Liver (tissue), 3 donors: ENCODE measurements around the gene LY6G6F.

Experiments
- GABPA ChIP-seq, 2 donors: IDR thresholded peaks in 1 of 2; conservative IDR thresholded peaks in 1 of 2; 2 replicates each; pipeline ENCODE4 v1.6.1; 2016; ENCODE audit warnings: antibody characterized with exemption in 2 of 2, mild to moderate bottlenecking in 1 of 2, moderate library complexity in 1 of 2
- REST ChIP-seq: IDR thresholded peaks from 2 replicates; pipeline ENCODE4 v1.6.1; 2016; ENCODE audit warnings: antibody characterized with exemption, mild to moderate bottlenecking
- TF ChIP-seq, protein P1 (sequence below): fragments of 150-350 bp; IDR thresholded peaks from 2 replicates; pipeline ENCODE4 v1.5.1; 2017; ENCODE audit warnings: improper control_type of control experiment, low read depth, low read length; ENCODE audit not compliant: missing input control
- TF ChIP-seq, protein P2 (sequence below): IDR thresholded peaks from 2 replicates; pipeline ENCODE4 v1.6.1; 2016; ENCODE audit warnings: antibody characterized with exemption
- donor health status: healthy.
- donor health status: healthy.

DNA sequence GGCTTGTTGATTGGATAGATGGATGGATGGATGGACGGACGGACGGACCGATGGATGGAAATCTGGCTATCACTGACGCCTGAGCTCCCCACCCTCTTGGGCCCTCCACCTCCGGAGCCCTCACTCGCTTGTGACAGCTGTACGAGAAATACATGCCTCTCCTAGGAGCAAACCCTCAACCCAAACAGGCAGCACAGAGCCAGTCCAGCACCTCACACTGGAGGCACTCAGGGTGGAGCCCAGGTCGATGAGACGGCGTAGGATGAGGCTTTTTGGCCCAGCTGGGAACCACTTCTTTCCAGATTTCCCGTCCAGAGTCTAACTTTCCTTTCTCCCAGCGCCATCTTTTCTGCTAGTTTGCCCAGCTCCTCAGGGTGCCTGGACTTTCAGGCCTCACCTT lies 23.1 kb upstream of the LY6G6F start:
- TF ChIP-seq, protein P1, sequence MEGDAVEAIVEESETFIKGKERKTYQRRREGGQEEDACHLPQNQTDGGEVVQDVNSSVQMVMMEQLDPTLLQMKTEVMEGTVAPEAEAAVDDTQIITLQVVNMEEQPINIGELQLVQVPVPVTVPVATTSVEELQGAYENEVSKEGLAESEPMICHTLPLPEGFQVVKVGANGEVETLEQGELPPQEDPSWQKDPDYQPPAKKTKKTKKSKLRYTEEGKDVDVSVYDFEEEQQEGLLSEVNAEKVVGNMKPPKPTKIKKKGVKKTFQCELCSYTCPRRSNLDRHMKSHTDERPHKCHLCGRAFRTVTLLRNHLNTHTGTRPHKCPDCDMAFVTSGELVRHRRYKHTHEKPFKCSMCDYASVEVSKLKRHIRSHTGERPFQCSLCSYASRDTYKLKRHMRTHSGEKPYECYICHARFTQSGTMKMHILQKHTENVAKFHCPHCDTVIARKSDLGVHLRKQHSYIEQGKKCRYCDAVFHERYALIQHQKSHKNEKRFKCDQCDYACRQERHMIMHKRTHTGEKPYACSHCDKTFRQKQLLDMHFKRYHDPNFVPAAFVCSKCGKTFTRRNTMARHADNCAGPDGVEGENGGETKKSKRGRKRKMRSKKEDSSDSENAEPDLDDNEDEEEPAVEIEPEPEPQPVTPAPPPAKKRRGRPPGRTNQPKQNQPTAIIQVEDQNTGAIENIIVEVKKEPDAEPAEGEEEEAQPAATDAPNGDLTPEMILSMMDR, result no peak
- TF ChIP-seq GABPA (IDR thresholded peaks at IDR 0.05 in 1 of 2, conservative IDR thresholded peaks at IDR 0.05 in 1 of 2) (no peak), REST (no peak)
- TF ChIP-seq, protein P2, sequence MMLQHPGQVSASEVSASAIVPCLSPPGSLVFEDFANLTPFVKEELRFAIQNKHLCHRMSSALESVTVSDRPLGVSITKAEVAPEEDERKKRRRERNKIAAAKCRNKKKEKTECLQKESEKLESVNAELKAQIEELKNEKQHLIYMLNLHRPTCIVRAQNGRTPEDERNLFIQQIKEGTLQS, result no peak
